ENCODE data around the gene STARD3.

DNA sequence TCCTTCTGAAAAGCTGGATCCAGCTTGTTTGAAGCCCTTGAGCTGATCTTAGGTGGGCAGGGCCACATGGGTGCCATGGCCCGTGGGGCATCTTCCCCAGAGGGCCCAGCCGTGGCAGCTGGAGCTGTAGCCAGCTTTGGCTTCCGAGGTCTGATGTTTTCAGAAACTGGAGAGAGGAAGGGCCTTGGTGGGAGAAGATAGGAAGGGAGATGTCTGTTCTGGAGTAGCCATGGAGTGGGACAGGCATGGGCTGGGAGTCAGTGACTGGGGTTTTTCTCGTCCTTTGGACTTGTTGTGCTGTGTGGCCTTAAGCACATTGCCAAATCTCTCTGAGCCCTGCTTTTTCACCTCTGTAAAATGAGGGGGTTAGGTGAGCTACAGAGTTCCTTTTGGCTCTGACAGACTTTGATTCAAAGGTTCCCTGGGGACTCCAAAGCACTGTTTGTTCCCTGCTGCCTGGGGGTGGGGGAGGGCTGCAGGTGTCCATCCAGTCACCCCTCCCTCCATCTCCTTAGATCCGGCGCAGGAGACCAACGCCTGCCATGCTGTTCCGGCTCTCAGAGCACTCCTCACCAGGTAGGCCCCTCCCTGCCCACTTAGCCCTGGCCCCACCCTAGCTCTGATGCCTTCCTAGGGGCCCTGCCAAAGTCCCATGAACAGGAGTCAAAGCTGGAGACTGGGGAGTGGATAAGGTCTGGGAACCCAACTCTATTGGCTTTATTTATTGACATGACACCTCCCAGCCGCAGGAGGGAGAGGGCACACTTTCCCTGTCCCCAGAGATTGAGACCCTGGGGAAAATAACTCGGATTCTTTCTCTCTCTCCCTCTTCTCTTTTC, 8.1 kb upstream of the STARD3 start:
- TF ChIP-seq POLR2AphosphoS5 (IDR thresholded peaks at IDR 0.05; ENCODE audit: low read depth, low read length), result no peak
- TF ChIP-seq POU2F2 (IDR thresholded peaks at IDR 0.05; ENCODE audit: low read depth, low read length), result no peak
- TF ChIP-seq PAX5 (IDR thresholded peaks at IDR 0.05; ENCODE audit: insufficient read depth, low read length, severe bottlenecking), result no peak
